Sigmoid colon (tissue), 7 donors: ENCODE results near the gene BCAT1. TPM values are rescaled to one million over a fixed set of nuclear protein-coding genes. Genes with fewer than 3 reads are reported as not detected.
"Not testable (repeated sequence)": the region's sequence is repeated elsewhere in the genome, so short reads cannot be mapped to it uniquely, and the experiment has no call there.

Source experiments
- DNase-seq: peaks from one replicate; pipeline ENCODE4 v3.0.0-alpha.2; 2019
- H3K27ac ChIP-seq, 4 donors: fragments of 200-600 bp; sonication (generic); one replicate each; pipeline ENCODE4 v1.5.1; 2016 to 2019; ENCODE audit warnings: mild to moderate bottlenecking in 1 of 4
- H3K27me3 ChIP-seq, 3 donors: fragments of 200-600 bp; sonication (generic); one replicate each; pipeline ENCODE4 v1.5.1; 2019; ENCODE audit warnings: mild to moderate bottlenecking in 1 of 3
- H3K36me3 ChIP-seq, 4 donors: fragments of 200-600 bp; sonication (generic); one replicate each; pipeline ENCODE4 v1.5.1; 2016 to 2019
- H3K4me1 ChIP-seq, 4 donors: fragments of 200-600 bp; sonication (generic); one replicate each; pipeline ENCODE4 v1.5.1; 2017 to 2019
- H3K4me3 ChIP-seq, 4 donors: fragments of 200-600 bp; sonication (generic); one replicate each; pipeline ENCODE4 v1.5.1; 2017 to 2019; ENCODE audit warnings: mild to moderate bottlenecking in 2 of 4, moderate library complexity in 1 of 4
- H3K9me3 ChIP-seq, 4 donors: fragments of 200-600 bp in 3 of 4; sonication (generic) in 3 of 4; one replicate each; pipeline versions ENCODE4 v1.5.1 to v1.6.1; 2013 to 2019
- EP300 ChIP-seq, 4 donors: sonication (generic); formaldehyde crosslinking; IDR thresholded peaks; one replicate each; pipeline ENCODE4 v1.6.1; 2017; ENCODE audit warnings: antibody characterized with exemption in 4 of 4
- POLR2A ChIP-seq, 2 donors: fragments of 450-650 bp; IDR thresholded peaks; one replicate each; pipeline ENCODE4 v1.6.1; 2016; ENCODE audit warnings: antibody characterized with exemption in 2 of 2, mild to moderate bottlenecking in 2 of 2, moderate library complexity in 2 of 2
- POLR2AphosphoS5 ChIP-seq, 4 donors: sonication (generic); formaldehyde crosslinking; IDR thresholded peaks; one replicate each; pipeline ENCODE4 v1.6.1; 2017; ENCODE audit warnings: antibody characterized with exemption in 4 of 4
- WGBS, 2 donors: extraction: QIAGEN DNeasy Blood & Tissue Kit; methylation state at CpG; one replicate each; pipeline ENCODE4 v1.1.7; 2013; 5-methylcytosine and 5-hydroxymethylcytosine counted together
- intact Hi-C: fragments of 100-400 bp; cut with DNase I; formaldehyde crosslinking; loops from one replicate; pipeline ENCODE4 v1.15.1; 2023
- polyA plus RNA-seq, 3 donors: library from polyadenylated mRNA; stranded (reverse); fragments of 200-250 nt; gene quantifications; one replicate each; pipeline ENCODE4 v1.2.3, GENCODE V29; 2013
- total RNA-seq, 4 donors: library from RNA; depleted of rRNA; stranded (reverse); fragments of >200 nt; gene quantifications; one replicate each; pipeline ENCODE4 v1.1.0, GENCODE V29; 2016
- TF ChIP-seq, protein P1 (sequence below), 4 experiments: fragments of 450-650 bp in 3 of 4; fragments of 200-600 bp in 1 of 4; IDR thresholded peaks; one replicate each; pipeline ENCODE4 v1.5.1; 2016 to 2019; ENCODE audit warnings: antibody characterized with exemption in 4 of 4, mild to moderate bottlenecking in 3 of 4, moderate library complexity in 2 of 4
- donor health status: healthy with polysubstance abuse.
- donor health status: Bipolar disorder and iron deficiency.
- donor health status: healthy.

BCAT1 gene
- total and polyA plus RNA-seq, 7 donors, result 2.1 to 20.3 (median 12.0) TPM

DNA sequence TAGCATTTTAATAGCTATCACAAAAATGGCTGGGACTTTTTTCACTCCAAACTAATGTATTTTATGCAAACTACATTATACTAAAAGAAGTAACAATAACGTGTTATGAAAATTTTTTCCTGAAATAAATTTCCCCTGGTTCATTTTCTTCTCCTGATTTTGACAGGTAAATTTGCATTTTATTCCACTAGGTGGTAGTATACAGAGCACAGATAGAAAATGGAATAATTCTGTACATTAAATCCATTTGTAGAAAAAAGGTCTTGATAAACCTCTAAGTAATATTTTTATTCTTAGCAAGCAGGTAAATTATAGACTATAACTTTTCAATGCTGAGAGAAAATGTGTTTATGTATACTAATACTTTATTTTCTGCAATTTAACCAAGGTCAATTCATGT is 96.5 kb downstream of the BCAT1 start:
- TF ChIP-seq, protein P1, sequence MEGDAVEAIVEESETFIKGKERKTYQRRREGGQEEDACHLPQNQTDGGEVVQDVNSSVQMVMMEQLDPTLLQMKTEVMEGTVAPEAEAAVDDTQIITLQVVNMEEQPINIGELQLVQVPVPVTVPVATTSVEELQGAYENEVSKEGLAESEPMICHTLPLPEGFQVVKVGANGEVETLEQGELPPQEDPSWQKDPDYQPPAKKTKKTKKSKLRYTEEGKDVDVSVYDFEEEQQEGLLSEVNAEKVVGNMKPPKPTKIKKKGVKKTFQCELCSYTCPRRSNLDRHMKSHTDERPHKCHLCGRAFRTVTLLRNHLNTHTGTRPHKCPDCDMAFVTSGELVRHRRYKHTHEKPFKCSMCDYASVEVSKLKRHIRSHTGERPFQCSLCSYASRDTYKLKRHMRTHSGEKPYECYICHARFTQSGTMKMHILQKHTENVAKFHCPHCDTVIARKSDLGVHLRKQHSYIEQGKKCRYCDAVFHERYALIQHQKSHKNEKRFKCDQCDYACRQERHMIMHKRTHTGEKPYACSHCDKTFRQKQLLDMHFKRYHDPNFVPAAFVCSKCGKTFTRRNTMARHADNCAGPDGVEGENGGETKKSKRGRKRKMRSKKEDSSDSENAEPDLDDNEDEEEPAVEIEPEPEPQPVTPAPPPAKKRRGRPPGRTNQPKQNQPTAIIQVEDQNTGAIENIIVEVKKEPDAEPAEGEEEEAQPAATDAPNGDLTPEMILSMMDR (IDR thresholded peaks at IDR 0.05), result no peak
- no peak for TF ChIP-seq EP300 (IDR thresholded peaks at IDR 0.05)
- TF ChIP-seq POLR2A (IDR thresholded peaks at IDR 0.05), result no peak
- no peak for TF ChIP-seq POLR2AphosphoS5 (IDR thresholded peaks at IDR 0.05)
- no peaks in the 10 kb centered on the region for H3K27me3 ChIP-seq
- 30 to 46% methylated on average over 1 of the region's 1 CpG for WGBS, 2 donors
- no peak for DNase-seq
- no peaks in the 10 kb centered on the region for H3K36me3 ChIP-seq
- H3K9me3 ChIP-seq, result no peaks in the 10 kb centered on the region
- no peak overlapping the region for H3K27ac ChIP-seq
- intact Hi-C loops, result no loop called here
- no peak overlapping the region for H3K4me3 ChIP-seq
- no peaks in the 10 kb centered on the region for H3K4me1 ChIP-seq

DNA sequence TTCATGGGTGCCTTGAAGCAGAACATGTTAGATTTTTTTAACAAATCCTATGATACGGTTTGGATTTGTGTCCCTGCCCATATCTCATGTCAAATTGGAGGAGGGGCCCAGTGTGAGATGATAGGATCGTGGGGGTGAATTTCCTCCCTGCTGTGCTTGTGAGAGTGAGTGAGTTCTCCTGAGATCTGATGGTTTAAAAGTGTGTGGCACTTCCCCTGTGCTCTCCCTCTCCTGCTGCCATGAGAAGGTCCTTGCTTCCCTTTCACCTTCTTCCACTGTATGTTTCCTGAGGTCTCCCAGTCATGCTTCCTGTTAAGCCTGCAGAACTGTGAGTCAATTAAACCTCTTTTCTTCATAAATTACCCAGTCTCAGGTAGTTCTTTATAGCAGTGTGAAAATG is 97.0 kb downstream of the BCAT1 start:
- intact Hi-C loops, H3K4me1 ChIP-seq, H3K27ac ChIP-seq, H3K9me3 ChIP-seq, H3K27me3 ChIP-seq, H3K36me3 ChIP-seq, DNase-seq, H3K4me3 ChIP-seq: not testable (repeated sequence)
- WGBS, 2 donors, result 32 to 44% methylated on average over 2 of the region's 2 CpGs

DNA sequence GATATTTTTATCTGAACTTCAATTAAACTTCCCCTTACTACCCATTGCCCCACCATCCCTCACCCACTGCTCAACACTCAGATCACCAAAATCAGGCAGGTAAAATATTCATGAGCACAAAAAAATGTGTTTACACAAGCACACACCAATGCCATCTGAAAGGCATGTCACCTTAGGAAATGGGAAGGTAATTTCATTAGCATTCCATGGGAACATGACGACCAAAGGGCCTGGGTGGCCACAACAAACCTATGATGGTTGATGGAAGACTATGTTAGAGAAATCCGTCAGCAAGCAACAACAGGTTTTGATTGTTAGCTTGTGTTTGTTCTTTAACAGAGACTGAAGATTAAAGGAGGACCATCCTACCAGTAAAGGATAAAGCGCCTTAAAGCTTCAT is 97.6 kb downstream of the BCAT1 start:
- no peak for DNase-seq
- Histone ChIP-seq H3K27ac (no peak overlapping the region), H3K4me3 (no peak overlapping the region), H3K9me3 (no peaks in the 10 kb centered on the region), H3K27me3 (no peaks in the 10 kb centered on the region), H3K4me1 (no peaks in the 10 kb centered on the region), H3K36me3 (no peaks in the 10 kb centered on the region)
- intact Hi-C loops, result no loop called here
- 61 to 86% methylated on average over 3 of the region's 3 CpGs for WGBS, 2 donors
- TF ChIP-seq POLR2A (IDR thresholded peaks at IDR 0.05) (no peak), POLR2AphosphoS5 (IDR thresholded peaks at IDR 0.05) (no peak), EP300 (IDR thresholded peaks at IDR 0.05) (no peak)
- TF ChIP-seq, protein P1 (IDR thresholded peaks at IDR 0.05), result no peak

DNA sequence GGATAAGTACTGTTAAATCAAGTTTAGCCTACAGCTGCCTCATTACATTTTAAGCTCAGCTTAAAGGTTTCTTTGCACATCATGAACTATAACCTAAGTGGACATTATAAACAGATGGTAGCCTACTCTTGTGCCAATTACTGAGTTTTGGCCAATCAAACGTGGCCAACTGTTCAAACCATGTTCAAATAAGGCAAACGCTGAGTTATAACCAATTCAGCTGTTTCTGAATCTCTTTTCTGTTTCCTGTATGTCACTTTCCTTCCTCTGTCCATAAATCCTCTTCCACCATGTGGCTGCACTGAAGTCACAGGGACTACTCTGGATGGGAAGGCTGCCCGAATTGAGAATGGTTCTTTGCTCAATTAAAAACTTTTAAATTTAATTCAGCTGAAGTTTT is 98.4 kb downstream of the BCAT1 start:
- Histone ChIP-seq H3K27me3 (no peaks in the 10 kb centered on the region), H3K4me3 (no peak overlapping the region), H3K36me3 (no peaks in the 10 kb centered on the region), H3K27ac (no peak overlapping the region), H3K9me3 (no peaks in the 10 kb centered on the region), H3K4me1 (no peaks in the 10 kb centered on the region)
- no peak for DNase-seq
- 51% methylated on average over 3 of the region's 3 CpGs for WGBS, 2 donors
- intact Hi-C loops, result no loop called here
- no peak for TF ChIP-seq POLR2AphosphoS5 (IDR thresholded peaks at IDR 0.05)
- TF ChIP-seq, protein P1 (IDR thresholded peaks at IDR 0.05), result no peak
- no peak for TF ChIP-seq EP300 (IDR thresholded peaks at IDR 0.05)
- TF ChIP-seq POLR2A (IDR thresholded peaks at IDR 0.05), result no peak

DNA sequence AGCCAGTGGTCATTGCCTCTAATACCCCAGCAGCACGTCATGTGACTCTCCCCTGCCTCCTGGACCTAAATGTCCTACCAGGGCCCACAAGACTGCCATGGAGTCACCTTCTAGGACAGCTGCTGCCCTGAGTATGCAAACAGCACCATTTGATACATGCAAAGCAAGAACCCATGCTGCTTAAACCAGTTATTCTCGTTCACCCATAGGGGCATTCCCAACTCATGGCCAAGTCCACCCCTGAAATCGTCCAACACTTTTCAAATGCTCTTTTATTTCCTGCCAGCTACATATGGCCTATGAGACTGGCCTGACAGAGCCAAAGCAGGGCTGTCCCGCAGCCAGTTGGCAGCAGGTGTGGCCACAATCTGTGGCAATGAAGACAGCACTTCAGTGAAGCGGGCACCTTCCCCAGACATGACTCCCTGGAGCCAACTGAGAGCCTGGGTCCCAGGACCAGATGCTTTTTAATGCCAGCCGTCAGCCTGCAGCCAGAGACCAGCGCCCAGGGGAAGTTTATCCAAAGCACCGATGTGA is 99.9 kb downstream of the BCAT1 start:
- no peak overlapping the region for H3K4me3 ChIP-seq
- no peaks in the 10 kb centered on the region for H3K9me3 ChIP-seq
- H3K27ac ChIP-seq, result no peak overlapping the region
- 80 to 91% methylated on average over 8 of the region's 8 CpGs for WGBS, 2 donors
- intact Hi-C loops, result no loop called here
- no peaks in the 10 kb centered on the region for H3K4me1 ChIP-seq
- no peak for DNase-seq
- H3K27me3 ChIP-seq, result no peaks in the 10 kb centered on the region
- H3K36me3 ChIP-seq, result no peaks in the 10 kb centered on the region
- no peak for TF ChIP-seq POLR2AphosphoS5 (IDR thresholded peaks at IDR 0.05)
- no peak for TF ChIP-seq POLR2A (IDR thresholded peaks at IDR 0.05)
- TF ChIP-seq EP300 (IDR thresholded peaks at IDR 0.05), result no peak

DNA sequence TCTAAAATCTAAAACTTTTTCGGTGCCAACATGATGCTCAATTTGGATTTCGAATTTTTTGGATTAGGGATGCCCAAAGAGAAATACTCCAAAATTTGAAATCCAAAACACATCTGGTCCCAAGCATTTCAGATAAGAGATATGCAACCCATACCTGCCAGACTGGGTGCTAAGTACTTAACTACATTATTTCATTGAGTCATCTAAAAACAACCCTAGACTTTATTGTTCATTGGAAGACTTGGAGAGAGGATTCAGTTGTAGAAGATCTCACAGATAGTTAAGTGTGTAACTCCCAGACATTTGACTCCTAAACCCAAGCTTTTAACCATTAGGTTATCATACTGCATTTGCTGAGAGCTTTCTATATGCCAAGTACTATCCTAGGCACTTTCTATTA is 102.2 kb downstream of the BCAT1 start:
- H3K36me3 ChIP-seq, result no peaks in the 10 kb centered on the region
- H3K4me3 ChIP-seq, result no peak overlapping the region
- H3K27me3 ChIP-seq, result no peaks in the 10 kb centered on the region
- DNase-seq, result no peak
- H3K4me1 ChIP-seq, result no peaks in the 10 kb centered on the region
- no peaks in the 10 kb centered on the region for H3K9me3 ChIP-seq
- 87 to 93% methylated on average over 2 of the region's 2 CpGs for WGBS, 2 donors
- intact Hi-C loops, result no loop called here
- TF ChIP-seq POLR2A (IDR thresholded peaks at IDR 0.05) (no peak), EP300 (IDR thresholded peaks at IDR 0.05) (no peak), POLR2AphosphoS5 (IDR thresholded peaks at IDR 0.05) (no peak)
- TF ChIP-seq, protein P1 (IDR thresholded peaks at IDR 0.05), result no peak
- H3K27ac ChIP-seq, result no peak overlapping the region
